Activated CD8-positive, alpha-beta memory T cell treated with anti-CD3 and anti-CD28 coated beads, Interleukin-2, amount 50 U/mL, for 4 hours (primary cell): ENCODE results near the gene MAP2K7.
"Not testable (repeated sequence)": the region's sequence is repeated elsewhere in the genome, so short reads cannot be mapped to it uniquely, and the experiment has no call there.

Experiments used
- DNase-seq: peaks from one replicate; pipeline ENCODE4 v3.0.0-alpha.2; 2020

The MAP2K7 gene

DNA sequence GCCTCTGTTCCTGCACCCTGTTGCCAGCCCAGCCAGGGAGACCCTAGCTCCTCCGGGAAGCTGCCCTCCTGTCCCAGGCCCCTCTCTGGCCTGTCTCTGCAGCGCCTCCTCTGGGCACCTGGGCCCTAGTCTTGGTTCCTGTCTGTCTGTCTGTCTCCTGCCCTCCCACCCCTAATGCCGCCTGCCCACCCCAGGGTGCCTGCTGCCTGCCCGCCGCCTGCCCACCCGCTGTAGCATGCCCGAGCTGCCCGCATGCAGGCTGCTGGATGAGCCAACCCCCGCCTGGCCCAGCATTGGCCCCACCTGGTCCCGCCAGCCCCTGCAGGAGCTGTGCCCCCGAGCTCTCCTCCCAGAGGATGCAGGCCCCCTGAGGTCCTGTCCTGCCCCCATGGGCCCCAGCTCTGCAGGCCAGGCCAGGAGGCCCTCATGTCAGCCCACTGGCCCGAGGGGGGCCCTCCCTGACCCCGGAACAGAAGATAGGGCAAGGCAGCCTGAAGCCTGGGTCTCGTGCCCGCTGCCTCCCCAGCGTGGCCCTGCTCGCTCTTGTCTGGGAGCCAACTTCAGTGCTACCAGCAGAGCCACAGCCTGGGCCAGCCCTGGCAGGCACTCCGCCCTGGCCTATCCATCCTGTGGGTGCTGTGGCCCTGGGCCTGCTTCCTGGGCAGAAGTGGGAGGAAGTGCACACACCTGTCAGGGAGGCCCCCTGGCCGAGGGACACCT lies 5.2 kb downstream of the MAP2K7 start:
- no peak for DNase-seq

DNA sequence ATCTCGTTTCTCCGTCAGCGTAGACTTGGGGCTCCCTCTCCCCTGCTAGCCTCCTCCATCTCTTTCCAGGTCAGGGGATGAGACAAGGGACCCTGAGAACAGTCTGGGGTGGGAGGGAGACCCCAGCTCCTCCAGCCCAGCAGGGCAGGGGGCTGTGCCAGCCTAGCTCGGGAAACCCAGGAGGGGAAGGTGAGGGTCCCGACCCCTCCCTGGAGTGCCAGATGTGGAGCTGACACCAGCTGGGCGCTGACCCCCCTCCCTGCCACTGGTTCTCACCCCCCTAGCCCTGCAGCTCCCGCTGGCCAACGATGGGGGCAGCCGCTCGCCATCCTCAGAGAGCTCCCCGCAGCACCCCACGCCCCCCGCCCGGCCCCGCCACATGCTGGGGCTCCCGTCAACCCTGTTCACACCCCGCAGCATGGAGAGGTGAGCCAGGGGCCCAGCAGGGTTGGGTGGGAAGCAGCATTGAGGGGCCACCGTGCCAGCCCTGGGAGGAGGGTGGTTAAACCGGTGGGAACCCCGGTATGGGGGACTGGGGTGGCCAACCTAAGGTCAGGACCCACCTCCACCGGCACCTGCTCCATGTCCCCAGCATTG lies 5.9 kb downstream of the MAP2K7 start:
- DNase-seq, result no peak

DNA sequence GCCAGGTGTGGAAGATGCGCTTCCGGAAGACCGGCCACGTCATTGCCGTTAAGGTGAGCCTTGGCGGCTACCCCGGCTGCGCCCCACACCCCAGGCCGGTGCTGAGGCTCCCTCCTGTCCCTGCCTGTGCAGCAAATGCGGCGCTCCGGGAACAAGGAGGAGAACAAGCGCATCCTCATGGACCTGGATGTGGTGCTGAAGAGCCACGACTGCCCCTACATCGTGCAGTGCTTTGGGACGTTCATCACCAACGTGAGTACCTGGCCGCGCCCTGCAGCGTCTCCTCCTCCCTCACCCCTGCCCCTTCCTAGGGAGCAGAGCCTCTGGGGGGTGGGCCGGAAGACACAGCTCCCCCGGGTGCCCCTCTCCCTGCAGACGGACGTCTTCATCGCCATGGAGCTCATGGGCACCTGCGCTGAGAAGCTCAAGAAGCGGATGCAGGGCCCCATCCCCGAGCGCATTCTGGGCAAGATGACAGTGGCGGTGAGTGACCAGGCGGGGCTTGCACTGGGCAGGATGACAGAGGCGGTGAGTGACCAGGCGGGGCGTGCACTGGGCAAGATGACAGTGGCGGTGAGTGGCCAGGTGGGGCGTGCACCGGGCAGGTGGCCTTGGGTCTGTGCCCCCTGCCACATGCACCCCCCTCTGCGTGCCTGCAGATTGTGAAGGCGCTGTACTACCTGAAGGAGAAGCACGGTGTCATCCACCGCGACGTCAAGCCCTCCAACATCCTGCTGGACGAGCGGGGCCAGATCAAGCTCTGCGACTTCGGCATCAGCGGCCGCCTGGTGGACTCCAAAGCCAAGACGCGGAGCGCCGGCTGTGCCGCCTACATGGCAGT lies 6.9 kb downstream of the MAP2K7 start:
- DNase-seq, result no peak

DNA sequence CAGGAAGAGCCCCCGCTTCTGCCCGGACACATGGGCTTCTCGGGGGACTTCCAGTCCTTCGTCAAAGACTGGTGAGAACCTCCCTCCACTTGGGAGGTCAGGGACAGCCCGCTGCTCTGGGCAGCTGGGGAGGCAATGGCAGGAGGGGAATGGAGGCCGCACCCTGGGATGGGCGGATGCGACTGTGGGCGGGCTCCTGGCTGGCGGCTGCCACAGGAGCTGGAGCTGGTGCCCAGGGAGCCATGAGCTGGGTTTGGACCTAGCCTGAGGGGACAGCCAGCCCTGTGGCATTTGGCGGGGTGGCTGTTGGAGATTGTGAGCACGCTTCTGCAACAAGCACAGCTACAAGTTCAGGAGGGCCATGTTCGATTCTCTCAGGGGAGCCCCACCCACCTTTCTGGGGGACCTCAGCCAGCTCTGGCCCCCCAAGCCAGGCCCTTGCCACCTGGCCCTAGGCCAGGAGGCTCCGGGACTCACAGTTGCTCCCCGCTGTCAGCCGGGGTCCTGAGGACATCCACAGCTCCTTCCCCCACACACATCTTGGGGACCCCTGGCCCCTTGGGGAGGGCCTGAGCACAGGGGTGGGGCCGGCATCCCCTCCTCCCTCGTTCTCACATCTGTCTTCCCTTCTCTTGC lies 7.9 kb downstream of the MAP2K7 start:
- no peak for DNase-seq

DNA sequence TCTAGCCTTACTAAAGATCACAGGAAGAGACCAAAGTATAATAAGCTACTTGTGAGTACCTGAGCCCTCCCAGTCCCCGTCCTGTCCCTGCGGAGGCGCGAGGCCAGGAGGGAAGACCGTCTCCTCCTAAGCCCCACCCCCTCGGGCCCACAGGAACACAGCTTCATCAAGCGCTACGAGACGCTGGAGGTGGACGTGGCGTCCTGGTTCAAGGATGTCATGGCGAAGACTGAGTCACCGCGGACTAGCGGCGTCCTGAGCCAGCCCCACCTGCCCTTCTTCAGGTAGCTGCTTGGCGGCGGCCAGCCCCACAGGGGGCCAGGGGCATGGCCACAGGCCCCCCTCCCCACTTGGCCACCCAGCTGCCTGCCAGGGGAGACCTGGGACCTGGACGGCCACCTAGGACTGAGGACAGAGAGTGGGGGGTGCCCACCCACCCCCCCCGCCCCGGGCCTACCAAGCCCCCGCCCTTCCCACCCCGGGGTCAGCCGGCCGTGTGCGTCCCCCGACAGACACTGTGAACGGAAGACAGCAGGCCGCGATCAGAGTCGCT lies 8.5 kb downstream of the MAP2K7 start:
- DNase-seq, result no peak

DNA sequence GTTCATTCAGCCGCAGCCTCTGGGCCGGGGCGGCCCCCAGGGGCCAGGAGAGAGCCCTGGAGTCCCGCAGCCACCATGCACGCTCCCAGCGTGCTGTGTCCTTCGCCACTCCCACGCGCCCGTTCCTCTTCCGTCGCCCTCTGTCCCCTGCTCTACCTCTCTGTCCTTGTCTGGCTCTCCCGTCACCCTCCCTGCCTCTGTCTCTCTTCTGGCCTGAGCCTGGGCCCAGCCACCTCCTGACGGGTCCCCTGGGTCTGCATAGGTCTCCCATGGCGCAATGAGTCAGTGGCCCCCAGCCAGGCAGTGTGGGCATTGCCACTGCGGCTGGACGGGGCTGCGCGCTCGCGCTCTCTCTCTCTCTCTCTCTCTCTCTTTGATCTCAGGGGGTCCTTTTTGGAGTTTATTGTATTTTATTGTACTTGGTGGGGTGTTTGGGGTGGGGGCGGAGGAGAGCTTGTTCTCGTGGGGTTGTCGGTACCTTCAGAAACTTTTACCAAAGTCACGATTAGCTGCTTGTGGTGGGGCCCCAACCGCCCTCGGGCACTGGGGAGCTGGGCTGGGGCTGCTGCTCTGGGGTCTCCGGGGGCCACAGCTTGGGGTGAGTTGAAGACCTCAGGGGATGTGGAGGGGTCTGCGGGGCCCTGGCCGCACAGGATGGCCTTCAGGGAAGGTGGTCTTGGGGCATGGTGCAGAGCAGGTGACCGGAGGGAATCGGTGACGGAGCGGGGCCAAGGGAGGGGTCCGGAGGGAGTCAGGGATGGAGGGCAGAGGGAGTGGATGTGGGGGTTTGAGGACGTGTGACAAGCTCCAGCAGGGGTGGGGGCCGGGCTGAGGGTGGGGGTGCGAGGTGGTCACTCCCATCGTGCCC lies 9.3 kb downstream of the MAP2K7 start:
- no peak for DNase-seq

DNA sequence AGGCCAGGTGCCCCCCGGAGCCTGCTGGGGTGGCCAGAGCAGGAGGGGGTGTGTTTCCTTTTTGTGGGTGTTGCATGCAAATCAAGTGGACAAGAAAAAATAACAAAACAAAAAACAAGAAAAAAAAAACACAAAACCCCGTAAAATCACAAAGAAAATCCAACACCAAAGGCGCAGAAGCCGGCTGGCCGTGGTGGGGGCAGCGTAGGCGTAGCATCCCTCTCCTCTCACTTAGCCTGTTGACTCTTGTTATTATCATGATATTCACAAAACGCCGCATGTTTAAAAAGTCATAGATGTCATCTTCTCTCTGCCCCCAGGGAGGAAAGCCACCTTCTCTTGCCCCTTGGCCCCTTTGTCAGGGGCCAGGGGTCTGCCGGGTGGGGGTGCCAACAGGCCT lies 10.0 kb downstream of the MAP2K7 start:
- DNase-seq, result no peak

DNA sequence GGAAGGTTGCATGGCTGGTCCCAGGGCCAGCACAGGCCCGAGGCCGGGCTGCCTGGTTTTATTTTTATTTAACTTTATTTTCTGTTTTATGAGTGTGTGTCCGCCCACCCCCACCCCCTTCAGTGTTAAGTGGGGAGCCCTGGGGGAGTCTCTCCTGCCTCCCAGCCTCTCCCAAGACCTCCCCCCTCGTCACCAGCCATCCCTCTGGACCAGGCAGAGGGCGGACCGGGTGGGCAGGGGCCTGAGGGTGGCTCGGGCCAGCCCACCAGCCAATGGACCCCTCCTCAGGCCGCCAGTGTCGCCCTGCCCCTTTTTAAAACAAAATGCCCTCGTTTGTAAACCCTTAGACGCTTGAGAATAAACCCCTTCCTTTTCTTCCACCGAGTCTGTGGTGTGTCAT lies 10.4 kb downstream of the MAP2K7 start:
- no peak for DNase-seq

DNA sequence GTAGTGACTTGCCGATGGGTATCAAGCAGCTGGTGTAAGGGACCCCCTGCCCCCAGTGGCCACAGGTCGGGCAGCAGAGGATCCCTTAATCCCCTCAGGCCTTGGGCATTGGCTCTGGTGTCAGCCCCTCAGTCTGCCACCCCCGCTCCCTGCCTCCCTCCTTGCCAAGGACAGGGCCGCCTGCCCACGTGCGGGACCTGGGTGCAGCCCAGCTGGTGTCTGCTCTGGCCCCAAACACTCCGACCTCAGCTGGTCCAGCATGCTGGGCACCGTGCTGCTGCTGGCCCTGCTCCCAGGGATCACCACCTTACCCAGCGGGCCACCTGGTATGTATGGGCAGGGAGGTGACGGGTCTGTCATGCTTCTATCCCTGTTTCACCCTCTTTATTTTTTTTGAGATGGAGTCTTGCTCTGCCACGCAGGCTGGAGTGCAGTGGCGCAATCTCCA lies 10.9 kb downstream of the MAP2K7 start, which contains the start of gene TGFBR3L:
Gene TGFBR3L (plus strand): TSS at position 233 of the 448 bp plus-strand sequence.
- DNase-seq, result no peak

DNA sequence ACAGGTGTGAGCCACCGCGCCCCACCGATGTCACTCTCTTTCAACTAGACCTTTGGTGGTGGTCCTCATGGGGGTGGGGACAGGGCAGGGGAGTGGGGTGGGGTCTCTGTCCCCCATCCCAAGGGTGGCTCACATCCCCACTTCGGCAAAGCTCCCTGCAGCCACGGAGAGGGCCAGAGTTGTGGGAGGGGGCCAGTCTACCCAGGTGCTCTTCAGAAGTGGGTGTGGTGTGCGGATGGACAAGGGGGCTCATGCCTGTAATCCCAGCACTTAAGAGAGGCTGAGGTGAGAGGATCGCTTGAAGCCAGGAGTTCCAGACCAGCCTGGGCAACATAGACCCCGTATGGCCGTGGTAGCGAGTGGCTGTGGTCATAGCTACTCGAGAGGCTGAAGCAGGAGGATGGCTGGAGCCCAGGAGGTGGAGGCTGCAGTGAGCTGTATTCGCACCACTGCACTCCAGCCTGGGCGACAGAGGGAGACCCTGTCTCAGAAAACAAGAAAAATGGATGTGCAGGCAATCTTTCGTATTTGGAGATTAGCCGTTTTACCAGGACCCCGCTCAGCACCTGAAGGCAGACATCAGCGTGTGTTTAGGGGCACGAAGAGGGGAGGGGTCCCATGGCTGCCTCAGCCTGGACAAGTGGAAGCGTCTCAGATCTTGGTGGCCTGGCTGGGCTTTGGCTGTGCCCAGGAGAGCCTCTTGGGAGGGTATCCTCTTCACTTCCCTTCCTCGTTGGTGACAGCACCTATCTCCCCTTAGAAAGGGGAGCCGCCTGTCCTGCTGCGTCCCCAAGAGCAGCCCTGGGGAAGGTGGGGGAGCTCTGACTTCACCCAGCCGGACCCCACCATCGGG lies 11.8 kb downstream of the MAP2K7 start:
- DNase-seq, result no peak

DNA sequence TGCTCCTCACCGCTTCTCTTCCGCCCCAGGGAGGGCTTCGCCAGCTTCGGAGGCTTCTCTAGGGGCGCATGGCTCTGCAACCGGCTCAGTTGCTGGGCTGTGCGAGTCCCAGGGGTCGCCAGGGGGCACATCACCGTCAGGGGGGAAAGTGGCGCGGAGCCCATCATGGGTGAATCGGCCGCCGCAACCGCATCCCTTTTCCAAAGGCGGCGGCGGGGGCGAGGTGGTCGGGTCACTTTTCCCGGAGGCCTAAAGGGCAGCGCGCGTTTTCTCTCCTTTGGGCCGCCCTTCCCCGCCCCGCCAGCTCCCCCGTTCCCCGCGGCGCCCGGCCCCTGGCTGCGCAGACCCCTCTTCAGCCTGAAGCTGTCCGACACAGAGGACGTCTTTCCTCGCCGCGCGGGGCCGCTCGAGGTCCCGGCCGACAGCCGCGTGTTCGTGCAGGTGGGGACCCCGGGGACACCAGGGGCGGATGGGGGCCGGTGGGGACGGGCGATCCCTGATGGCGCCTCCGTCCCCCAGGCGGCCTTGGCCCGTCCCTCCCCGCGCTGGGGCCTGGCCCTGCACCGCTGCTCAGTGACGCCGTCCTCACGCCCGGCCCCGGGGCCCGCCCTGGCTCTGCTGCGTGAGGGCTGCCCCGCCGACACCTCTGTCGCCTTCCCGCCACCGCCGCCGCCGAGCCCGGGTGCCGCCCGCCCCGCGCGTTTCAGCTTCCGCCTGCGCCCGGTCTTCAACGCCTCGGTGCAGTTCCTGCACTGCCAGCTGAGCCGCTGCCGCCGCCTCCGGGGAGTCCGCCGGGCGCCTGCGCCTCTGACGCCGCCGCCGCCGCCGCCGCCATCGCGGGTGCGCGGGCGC lies 12.7 kb downstream of the MAP2K7 start:
- peak; percentile 44 for DNase-seq

DNA sequence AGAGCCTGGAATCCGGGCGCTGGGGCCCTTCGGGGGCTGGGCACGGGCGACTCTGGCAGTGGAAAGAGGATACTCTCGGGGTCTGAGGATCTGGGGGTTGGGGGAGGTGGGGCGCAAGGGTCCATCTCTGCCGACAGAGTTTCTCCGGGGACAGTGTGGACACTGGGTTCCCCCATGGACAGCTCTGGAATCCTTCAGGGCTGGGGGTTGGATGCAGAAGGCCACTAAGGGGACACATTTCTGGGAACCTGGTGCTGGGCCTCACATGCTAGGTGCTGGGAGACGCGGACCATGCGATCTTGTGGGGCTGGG lies 13.2 kb downstream of the MAP2K7 start:
- no peak for DNase-seq

DNA sequence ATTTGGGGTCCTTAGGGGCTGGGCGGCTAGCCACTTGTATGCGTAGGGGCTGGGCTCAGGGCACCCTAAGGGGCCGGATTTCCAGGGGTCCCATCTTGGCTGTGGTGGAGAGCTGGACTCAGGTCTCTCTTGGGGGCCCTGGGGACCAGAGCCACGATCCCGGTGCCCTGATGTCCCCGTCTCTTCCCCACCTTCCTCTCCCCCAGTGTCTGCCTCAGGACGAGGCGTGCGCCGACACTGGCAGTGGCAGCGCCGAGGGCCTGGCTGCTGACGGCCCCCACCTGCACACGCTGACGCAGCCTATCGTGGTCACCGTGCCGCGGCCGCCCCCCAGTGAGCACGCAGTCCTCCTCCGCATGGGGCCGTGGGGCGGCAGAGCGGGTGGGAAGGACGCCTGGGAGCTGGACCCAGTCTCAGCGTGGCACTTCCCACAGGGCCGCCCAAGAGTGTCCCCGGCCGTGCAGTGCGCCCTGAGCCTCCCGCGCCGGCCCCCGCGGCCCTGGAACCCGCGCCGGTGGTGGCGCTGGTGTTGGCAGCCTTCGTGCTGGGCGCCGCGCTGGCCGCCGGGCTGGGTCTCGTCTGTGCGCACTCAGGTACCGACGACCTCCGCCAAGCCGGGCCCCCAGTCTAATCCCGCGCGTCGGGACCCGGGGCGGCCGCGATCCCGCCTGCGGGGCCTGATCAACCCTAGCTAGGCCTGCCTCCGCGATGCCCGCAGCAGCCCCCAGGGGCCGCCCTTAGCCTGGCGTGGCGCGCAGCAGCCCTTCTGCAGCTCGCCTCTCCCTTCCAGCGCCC lies 13.8 kb downstream of the MAP2K7 start:
- DNase-seq, result peak; percentile 60

DNA sequence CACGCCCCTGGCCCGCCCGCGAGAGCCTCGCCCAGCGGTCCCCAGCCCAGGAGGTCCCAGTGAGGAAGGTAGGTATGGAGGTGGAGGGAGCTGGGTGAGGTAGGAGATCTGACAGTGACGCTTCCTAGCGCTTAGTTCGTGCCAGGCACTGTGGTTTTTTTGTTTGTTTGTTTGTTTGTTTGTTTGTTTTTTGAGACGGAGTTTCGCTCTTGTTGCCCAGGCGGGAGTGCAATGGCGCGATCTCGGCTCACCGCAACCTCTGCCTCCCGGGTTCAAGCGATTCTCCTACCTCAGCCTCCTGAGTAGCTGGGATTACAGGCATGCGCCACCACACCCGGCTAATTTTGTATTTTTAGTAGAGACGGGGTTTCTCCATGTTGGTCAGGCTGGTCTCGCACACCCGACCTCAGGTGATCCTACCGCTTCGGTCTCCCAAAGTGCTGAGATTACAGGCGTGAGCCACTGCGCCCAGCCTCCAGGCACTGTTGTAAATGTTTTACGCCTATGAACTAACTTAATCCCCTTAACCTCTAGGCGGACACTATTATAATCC lies 14.5 kb downstream of the MAP2K7 start:
- not testable (repeated sequence) for DNase-seq

DNA sequence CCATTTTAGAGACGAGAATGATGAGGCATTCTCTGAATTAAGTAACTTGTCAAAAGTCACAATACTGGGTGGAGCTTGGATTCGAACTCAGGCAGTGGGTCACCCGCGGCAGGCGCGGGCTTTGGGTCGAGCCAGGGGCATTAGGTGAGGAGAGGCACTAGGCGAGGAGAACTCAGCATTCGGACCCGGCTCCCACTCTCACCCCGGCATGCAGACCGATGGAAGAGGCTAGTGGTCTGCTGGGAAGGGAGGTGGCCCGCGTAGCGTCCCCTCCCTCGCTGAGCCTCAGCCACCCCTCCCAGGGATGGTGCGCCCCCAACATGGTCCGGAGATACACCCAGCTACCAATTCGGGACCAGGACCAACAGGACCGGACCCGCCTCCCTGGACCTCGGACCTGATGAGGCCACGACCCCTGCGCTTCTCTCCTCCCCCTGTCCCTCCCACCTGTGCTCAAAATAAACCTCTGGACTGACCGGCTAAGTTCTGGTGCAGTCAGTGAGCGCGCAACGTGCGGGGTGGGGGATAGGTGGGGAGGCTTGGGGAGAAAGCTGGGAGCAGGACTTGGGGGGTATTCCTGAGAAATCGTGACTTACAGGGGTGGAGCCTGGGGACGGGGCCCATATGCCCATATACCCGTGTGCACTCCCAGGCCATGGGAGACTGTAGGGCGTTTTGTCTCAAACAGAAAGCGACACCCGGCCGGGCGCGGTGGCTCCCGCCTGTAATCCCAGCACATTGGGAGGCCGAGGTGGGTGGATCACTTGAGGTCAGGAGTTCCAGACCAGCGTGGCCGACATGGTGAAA lies 15.1 kb downstream of the MAP2K7 start:
- DNase-seq, result no peak

DNA sequence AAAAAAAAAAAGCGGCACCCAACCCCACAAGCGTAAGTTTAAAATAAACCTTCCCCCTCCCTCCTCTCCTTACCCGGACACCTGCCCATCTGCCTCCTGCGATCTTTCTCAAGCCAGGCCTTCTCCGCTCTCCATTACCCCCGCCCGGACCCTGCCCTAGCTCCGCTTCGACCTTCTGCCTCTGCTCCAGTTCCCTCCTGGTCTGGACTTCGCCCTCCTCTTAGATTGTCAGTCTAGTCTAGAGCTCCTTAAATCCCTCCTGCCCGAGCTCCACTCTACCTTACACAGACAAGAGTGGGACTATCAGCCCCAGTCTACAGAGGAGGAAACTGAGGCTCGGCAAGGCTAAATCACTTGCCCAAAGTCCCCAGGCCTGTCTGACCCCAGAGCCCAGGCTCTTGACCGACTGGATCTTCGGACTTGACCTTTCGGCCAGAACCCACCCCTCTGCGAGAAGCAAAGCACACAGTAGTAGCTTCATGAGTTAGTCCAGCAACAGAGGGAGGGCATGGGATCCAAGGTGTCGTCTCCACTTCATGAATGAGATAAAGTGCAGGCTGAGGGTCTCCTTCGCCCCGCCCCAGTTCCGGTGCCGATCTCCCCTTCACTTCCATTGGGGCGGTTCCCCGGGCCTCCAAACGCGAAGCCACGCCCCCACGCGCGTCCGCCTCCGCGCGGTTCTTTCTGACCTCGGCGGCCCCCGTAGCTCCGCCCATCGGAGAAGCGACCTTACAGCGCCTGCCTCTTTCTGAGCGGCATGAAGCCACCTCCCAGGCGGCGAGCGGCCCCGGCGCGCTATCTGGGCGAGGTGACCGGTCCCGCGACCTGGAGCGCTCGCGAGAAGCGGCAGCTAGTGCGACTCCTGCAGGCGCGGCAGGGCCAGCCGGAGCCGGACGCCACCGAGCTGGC lies 16.2 kb downstream of the MAP2K7 start, which contains the start of gene SNAPC2:
Gene SNAPC2 (plus strand): TSS at position 729 of the 909 bp plus-strand sequence. CDS start 29 bp downstream, at position 758.
- peak; percentile 96 for DNase-seq
